Measurements from ENCODE around the gene GASK1A.
A peak's percentile ranks its signal among the peaks of the same experiment; 100 is the strongest.
"Not testable (repeated sequence)": the region's sequence is repeated elsewhere in the genome, so short reads cannot be mapped to it uniquely, and the experiment has no call there.

Gene GASK1A

DNA sequence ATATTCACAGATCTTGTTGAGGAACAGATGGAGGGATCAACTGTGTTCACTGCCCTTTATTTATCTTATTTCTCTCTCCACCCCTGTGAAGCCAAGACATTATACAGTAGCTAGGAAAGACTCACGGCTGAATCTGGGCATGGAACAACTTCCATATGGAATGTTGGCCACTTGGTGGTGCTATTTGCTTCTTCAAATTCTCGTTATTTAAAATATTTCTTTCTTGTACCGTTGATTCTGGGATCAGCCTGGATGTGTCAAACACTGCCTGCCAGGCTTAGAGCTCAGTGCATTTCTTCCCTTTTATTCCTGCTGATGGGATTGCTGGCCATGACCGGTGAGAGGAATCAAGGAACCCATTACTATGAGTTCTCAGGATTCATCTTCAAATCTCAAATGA lies 17.5 kb upstream of the GASK1A start:
- 11% methylated on average over 4 of the region's 4 CpGs for WGBS
- Histone ChIP-seq H3K27me3 (ENCODE audit: insufficient read depth, low read length) (no peaks in the 10 kb centered on the region), H3K4me1 (ENCODE audit: insufficient read depth, low read length) (no peaks in the 10 kb centered on the region), H3K4me3 (ENCODE audit: low read length) (no peak overlapping the region), H3K9me3 (ENCODE audit: insufficient read depth, low read depth, low read length) (no peaks in the 10 kb centered on the region), H3K9ac (ENCODE audit: low read depth, low read length) (no peak overlapping the region), H3K27ac (ENCODE audit: low read depth, low read length) (no peak overlapping the region), H3K36me3 (ENCODE audit: insufficient read depth, low read length) (no peaks in the 10 kb centered on the region)

- no peak overlapping the region for H3K27ac ChIP-seq (ENCODE audit: low read depth, low read length)
- no peaks in the 10 kb centered on the region for H3K4me1 ChIP-seq (ENCODE audit: insufficient read depth, low read length)
- no peaks in the 10 kb centered on the region for H3K9me3 ChIP-seq (ENCODE audit: insufficient read depth, low read depth, low read length)
- H3K9ac ChIP-seq (ENCODE audit: low read depth, low read length), result no peak overlapping the region
- WGBS, result no CpG with 5 or more reads among the region's 2 CpGs
- no peaks in the 10 kb centered on the region for H3K36me3 ChIP-seq (ENCODE audit: insufficient read depth, low read length)
- no peaks in the 10 kb centered on the region for H3K27me3 ChIP-seq (ENCODE audit: insufficient read depth, low read length)
- H3K4me3 ChIP-seq (ENCODE audit: low read length), result no peak overlapping the region
Observed at GRCh38 chr3:42963269-42963668, 15.8 kb upstream of the GASK1A start.

GRCh38 chr3:42964266-42964665 lies 14.8 kb upstream of the GASK1A start:
- no peak overlapping the region for H3K4me3 ChIP-seq (ENCODE audit: low read length)
- no peak overlapping the region for H3K9ac ChIP-seq (ENCODE audit: low read depth, low read length)
- H3K9me3 ChIP-seq (ENCODE audit: insufficient read depth, low read depth, low read length), result no peaks in the 10 kb centered on the region
- H3K27me3 ChIP-seq (ENCODE audit: insufficient read depth, low read length), result no peaks in the 10 kb centered on the region
- H3K36me3 ChIP-seq (ENCODE audit: insufficient read depth, low read length), result no peaks in the 10 kb centered on the region
- no peak overlapping the region for H3K27ac ChIP-seq (ENCODE audit: low read depth, low read length)
- WGBS, result 89% methylated on average over 4 of the region's 4 CpGs
- no peaks in the 10 kb centered on the region for H3K4me1 ChIP-seq (ENCODE audit: insufficient read depth, low read length)

GRCh38 chr3:42970557-42970956 lies 8.6 kb upstream of the GASK1A start:
- no peak overlapping the region for H3K4me3 ChIP-seq (ENCODE audit: low read length)
- H3K4me1 ChIP-seq (ENCODE audit: insufficient read depth, low read length), result no peaks in the 10 kb centered on the region
- no peak overlapping the region for H3K27ac ChIP-seq (ENCODE audit: low read depth, low read length)
- no peaks in the 10 kb centered on the region for H3K36me3 ChIP-seq (ENCODE audit: insufficient read depth, low read length)
- peaks cover 23% of the 10 kb centered on the region for H3K9me3 ChIP-seq (ENCODE audit: insufficient read depth, low read depth, low read length)
- no peaks in the 10 kb centered on the region for H3K27me3 ChIP-seq (ENCODE audit: insufficient read depth, low read length)
- H3K9ac ChIP-seq (ENCODE audit: low read depth, low read length), result no peak overlapping the region

- Histone ChIP-seq H3K36me3 (ENCODE audit: insufficient read depth, low read length) (no peaks in the 10 kb centered on the region), H3K9me3 (ENCODE audit: insufficient read depth, low read depth, low read length) (peaks cover 28% of the 10 kb centered on the region), H3K27ac (ENCODE audit: low read depth, low read length) (no peak overlapping the region), H3K27me3 (ENCODE audit: insufficient read depth, low read length) (no peaks in the 10 kb centered on the region), H3K9ac (ENCODE audit: low read depth, low read length) (no peak overlapping the region), H3K4me1 (ENCODE audit: insufficient read depth, low read length) (no peaks in the 10 kb centered on the region), H3K4me3 (ENCODE audit: low read length) (no peak overlapping the region)
- 95% methylated on average over 2 of the region's 3 CpGs for WGBS
Observed at GRCh38 chr3:42970976-42971772, 7.9 kb upstream of the GASK1A start.

DNA sequence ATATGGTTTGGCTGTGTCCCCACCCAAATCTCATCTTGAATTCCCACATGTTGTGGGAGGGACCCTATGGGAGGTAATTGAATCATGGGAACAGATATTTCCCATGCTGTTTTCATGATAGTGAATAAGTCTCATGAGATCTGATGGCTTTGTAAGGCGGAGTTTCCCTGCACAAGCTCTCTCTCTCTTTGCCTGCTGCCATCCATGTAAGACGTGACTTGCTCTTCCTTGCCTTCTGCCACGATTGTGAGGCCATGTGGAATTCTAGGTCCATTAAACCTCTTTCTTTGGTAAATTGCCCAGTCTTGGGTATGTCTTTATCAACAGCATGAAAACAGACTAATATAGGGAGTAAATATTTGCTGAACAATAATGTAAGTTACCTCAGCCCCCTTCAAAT lies 4.2 kb upstream of the GASK1A start:
- peaks cover 28% of the 10 kb centered on the region for H3K9me3 ChIP-seq (ENCODE audit: insufficient read depth, low read depth, low read length)
- H3K4me1 ChIP-seq (ENCODE audit: insufficient read depth, low read length); H3K36me3 ChIP-seq (ENCODE audit: insufficient read depth, low read length); H3K4me3 ChIP-seq (ENCODE audit: low read length); H3K9ac ChIP-seq (ENCODE audit: low read depth, low read length); H3K27ac ChIP-seq (ENCODE audit: low read depth, low read length): not testable (repeated sequence)
- 97% methylated on average over 3 of the region's 3 CpGs for WGBS
- H3K27me3 ChIP-seq (ENCODE audit: insufficient read depth, low read length), result peaks cover 28% of the 10 kb centered on the region

DNA sequence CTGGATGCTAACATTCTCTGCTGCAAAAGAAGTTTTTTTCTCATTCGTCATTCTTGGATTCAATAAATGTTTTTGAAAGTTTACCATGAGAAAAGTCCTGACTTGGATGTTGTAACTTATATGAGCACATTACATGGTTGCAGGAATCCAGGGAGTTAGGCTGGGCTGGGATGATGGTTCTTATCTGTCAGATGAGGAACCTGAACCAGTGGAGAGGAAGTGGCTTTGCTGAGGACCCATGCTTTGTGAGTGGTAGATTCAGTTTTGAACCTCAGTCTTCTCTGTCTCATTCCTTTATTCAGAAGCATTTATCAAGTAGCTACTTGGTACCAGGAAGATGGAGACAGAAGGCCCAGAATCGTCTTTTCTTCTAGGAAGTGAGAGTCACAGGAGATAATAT lies 3.7 kb upstream of the GASK1A start:
- WGBS, result 96% methylated on average over 2 of the region's 2 CpGs
- no peak overlapping the region for H3K4me3 ChIP-seq (ENCODE audit: low read length)
- no peaks in the 10 kb centered on the region for H3K36me3 ChIP-seq (ENCODE audit: insufficient read depth, low read length)
- H3K9ac ChIP-seq (ENCODE audit: low read depth, low read length), result no peak overlapping the region
- peaks cover 28% of the 10 kb centered on the region for H3K9me3 ChIP-seq (ENCODE audit: insufficient read depth, low read depth, low read length)
- peaks cover 11% of the 10 kb centered on the region; the same call in 1 of the 2 replicates for H3K4me1 ChIP-seq (ENCODE audit: insufficient read depth, low read length)
- H3K27me3 ChIP-seq (ENCODE audit: insufficient read depth, low read length), result peaks cover 34% of the 10 kb centered on the region
- H3K27ac ChIP-seq (ENCODE audit: low read depth, low read length), result no peak overlapping the region

- Histone ChIP-seq H3K27ac (ENCODE audit: low read depth, low read length) (no peak overlapping the region), H3K4me1 (ENCODE audit: insufficient read depth, low read length) (peaks cover 15% of the 10 kb centered on the region; the same call in 1 of the 2 replicates), H3K9ac (ENCODE audit: low read depth, low read length) (no peak overlapping the region), H3K27me3 (ENCODE audit: insufficient read depth, low read length) (peaks cover 39% of the 10 kb centered on the region), H3K4me3 (ENCODE audit: low read length) (no peak overlapping the region), H3K9me3 (ENCODE audit: insufficient read depth, low read depth, low read length) (peaks cover 28% of the 10 kb centered on the region), H3K36me3 (ENCODE audit: insufficient read depth, low read length) (no peaks in the 10 kb centered on the region)
- 91% methylated on average over 5 of the region's 5 CpGs for WGBS
Observed at GRCh38 chr3:42975955-42976354, 3.2 kb upstream of the GASK1A start.

GRCh38 chr3:42980209-42980608 lies 1.1 kb downstream of the GASK1A start:
- no peak overlapping the region for H3K9ac ChIP-seq (ENCODE audit: low read depth, low read length)
- WGBS, result 38% methylated on average over 11 of the region's 12 CpGs

DNA sequence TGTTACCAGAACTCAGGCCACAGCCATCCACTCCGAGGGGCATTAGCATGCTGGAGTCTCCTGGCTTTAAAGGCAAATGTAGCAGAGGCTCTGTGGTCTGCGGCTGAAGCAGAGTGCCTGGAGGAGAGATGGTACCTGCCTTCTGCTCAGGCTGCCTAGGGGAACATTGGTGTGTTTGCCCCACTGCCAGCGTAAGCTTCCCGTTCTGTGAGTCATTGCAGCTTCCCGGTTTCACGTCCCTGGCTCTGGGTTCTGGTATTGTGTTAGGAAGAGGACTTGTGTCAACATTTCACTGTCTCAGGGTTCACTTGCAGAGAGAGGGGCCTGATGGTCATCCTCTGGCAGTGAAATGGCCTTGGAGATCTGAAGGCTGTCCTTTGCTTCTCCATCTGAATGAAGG lies 1.8 kb downstream of the GASK1A start:
- Histone ChIP-seq H3K36me3 (ENCODE audit: insufficient read depth, low read length) (no peaks in the 10 kb centered on the region), H3K4me1 (ENCODE audit: insufficient read depth, low read length) (peaks cover 42% of the 10 kb centered on the region), H3K27me3 (ENCODE audit: insufficient read depth, low read length) (peaks cover 43% of the 10 kb centered on the region), H3K4me3 (ENCODE audit: low read length) (no peak overlapping the region), H3K27ac (ENCODE audit: low read depth, low read length) (no peak overlapping the region), H3K9ac (ENCODE audit: low read depth, low read length) (no peak overlapping the region), H3K9me3 (ENCODE audit: insufficient read depth, low read depth, low read length) (peaks cover 2% of the 10 kb centered on the region; the same call in 1 of the 2 replicates)
- 44% methylated on average over 6 of the region's 6 CpGs for WGBS

More at GRCh38 chr3:42980209-42980608, 1.1 kb downstream of the GASK1A start:
- peaks cover 43% of the 10 kb centered on the region for H3K27me3 ChIP-seq (ENCODE audit: insufficient read depth, low read length)
- peaks cover 40% of the 10 kb centered on the region for H3K4me1 ChIP-seq (ENCODE audit: insufficient read depth, low read length)
- peak overlapping the region; percentile 77 for H3K4me3 ChIP-seq (ENCODE audit: low read length)
- no peak overlapping the region for H3K27ac ChIP-seq (ENCODE audit: low read depth, low read length)
- H3K9me3 ChIP-seq (ENCODE audit: insufficient read depth, low read depth, low read length), result peaks cover 8% of the 10 kb centered on the region; the same call in 1 of the 2 replicates
- H3K36me3 ChIP-seq (ENCODE audit: insufficient read depth, low read length), result no peaks in the 10 kb centered on the region

- Histone ChIP-seq H3K27me3 (ENCODE audit: insufficient read depth, low read length) (peaks cover 35% of the 10 kb centered on the region), H3K36me3 (ENCODE audit: insufficient read depth, low read length) (no peaks in the 10 kb centered on the region), H3K4me3 (ENCODE audit: low read length) (no peak overlapping the region), H3K9me3 (ENCODE audit: insufficient read depth, low read depth, low read length) (no peaks in the 10 kb centered on the region), H3K4me1 (ENCODE audit: insufficient read depth, low read length) (peaks cover 42% of the 10 kb centered on the region), H3K27ac (ENCODE audit: low read depth, low read length) (no peak overlapping the region), H3K9ac (ENCODE audit: low read depth, low read length) (no peak overlapping the region)
- WGBS, result 76% methylated on average over 5 of the region's 6 CpGs
Observed at GRCh38 chr3:42982645-42983412, 3.7 kb downstream of the GASK1A start.
